Superior temporal gyrus (tissue), 1 donor: ENCODE results near the gene TRIM73.
"Not testable (repeated sequence)": the region's sequence is repeated elsewhere in the genome, so short reads cannot be mapped to it uniquely, and the experiment has no call there.

Source experiments
- DNase-seq: peaks from one replicate; pipeline ENCODE4 v3.0.0-alpha.2; 2016; ENCODE audit errors: extremely low spot score

The TRIM73 gene

GRCh38 chr7:75395329-75395728 is at the start of gene TRIM73:
Gene TRIM73, plus strand, starts transcription at chr7:75395629. Its CDS starts 3,305 bp downstream, at chr7:75398934.
- DNase-seq = not testable (repeated sequence)

DNA sequence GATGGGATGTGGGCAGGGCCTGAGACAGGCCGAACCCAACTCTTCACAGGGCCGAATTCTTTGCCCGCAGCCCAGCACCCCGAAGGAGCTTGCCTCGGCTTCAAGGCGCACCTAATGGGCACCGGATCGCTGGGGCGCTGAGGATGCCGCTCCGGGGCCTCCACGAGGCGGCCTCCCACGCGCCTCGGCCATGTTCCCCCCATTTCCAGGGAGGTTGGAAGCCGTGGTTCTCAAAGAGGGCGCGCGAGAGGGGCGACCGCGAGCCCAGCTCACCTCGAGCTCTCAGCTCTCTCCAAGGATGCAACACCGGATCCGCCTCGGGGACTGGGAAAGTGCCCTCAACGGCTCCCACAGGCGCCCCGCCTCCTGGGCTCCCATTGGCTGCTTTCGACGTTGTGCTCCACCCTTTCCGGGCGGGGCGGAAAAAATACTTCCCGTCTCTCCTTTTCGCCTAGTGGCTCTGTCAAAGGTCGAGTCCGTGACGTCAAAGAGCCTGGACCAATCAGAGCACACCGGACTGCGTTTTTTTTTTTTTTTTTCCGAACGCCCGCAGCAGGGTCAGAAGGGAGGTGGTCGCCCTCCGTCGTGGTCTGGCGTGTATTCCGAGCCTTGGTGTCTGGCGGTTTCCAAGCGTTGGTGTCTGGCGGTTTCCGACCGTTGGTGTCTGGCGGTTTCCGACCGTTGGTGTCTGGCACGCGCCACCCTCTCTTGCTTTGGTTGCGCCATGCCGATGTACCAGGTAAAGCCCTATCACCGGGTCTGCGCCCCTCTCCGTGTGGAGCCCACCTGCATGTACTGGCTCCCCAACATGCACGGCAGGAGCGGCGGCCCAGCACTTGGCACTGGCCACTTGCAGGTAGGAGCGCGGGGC is 36.5 kb upstream of the TRIM73 start:
- DNase-seq = not testable (repeated sequence)

DNA sequence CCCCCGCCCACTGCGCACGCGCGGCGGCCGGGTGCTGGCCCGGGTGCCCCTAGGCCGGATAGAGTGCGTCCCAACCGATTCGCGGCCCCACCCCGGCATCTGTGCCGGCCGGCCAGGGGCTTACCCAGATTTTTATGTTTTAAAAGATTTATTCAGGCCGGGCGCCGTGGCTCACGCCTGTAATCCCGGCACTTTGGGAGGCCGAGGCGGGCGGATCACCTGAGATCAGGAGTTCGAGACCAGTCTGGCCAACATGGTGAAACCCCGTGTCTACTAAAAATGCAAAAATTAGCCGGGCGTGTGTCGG is 35.9 kb upstream of the TRIM73 start:
- not testable (repeated sequence) for DNase-seq

DNA sequence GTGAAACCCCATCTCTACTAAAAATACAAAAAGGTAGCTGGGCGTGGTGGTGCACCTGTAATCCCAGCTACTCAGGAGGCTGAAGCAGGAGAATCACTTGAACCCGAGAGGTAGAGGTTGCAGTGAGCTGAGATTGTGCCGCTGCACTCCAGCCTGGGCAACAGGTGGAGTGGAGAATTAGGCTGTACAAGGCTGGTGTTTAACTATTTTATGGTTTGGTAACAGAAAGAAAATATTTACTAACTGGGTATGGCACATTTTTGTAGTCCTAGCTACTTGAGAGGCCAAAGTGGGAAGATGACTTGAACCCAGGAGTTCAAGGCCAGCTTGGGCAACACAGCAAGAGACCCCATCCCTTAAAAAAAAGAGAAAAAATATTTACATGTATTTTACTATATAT is 31.4 kb upstream of the TRIM73 start:
- not testable (repeated sequence) for DNase-seq

- DNase-seq = not testable (repeated sequence)
These were observed 28.8 kb upstream of the TRIM73 start for GRCh38 chr7:75366643-75367042.

DNA sequence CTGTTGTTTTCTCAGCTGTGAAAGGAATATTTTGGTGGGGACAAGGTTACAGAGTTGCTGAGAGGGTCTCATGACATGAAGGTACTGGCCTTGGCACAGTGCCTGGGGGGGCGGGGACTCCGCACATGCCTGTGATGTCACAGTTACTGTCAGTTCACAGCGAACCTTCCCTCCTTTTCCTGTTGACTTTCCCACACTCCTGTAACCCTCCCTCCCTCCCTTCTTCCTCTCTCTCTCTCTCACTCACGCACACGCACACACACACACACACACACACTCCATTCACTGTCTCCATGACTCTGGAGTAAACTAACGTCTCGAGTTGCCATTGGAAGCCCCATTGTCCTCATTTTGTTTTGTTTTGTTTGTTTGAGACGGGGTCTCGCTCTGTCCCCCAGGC is 28.1 kb upstream of the TRIM73 start:
- not testable (repeated sequence) for DNase-seq

DNA sequence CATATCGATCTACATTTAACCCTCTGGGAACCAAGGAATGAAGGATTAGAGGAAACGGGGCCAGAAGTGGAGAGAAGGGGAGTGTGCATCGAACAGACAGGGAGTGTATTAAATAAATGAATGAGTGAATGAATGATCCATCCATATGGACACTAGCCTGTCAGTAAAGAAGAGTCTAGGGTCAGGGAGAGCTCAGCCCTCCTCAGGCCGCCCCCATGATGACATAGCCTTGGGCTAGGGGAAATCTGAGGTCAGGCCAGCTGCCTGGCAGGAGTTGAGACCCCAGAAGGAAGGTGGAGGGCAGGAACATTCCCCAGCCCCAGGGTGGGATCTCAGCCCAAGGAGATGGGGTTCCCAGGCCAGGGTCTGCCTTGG is 21.3 kb upstream of the TRIM73 start:
- not testable (repeated sequence) for DNase-seq

DNA sequence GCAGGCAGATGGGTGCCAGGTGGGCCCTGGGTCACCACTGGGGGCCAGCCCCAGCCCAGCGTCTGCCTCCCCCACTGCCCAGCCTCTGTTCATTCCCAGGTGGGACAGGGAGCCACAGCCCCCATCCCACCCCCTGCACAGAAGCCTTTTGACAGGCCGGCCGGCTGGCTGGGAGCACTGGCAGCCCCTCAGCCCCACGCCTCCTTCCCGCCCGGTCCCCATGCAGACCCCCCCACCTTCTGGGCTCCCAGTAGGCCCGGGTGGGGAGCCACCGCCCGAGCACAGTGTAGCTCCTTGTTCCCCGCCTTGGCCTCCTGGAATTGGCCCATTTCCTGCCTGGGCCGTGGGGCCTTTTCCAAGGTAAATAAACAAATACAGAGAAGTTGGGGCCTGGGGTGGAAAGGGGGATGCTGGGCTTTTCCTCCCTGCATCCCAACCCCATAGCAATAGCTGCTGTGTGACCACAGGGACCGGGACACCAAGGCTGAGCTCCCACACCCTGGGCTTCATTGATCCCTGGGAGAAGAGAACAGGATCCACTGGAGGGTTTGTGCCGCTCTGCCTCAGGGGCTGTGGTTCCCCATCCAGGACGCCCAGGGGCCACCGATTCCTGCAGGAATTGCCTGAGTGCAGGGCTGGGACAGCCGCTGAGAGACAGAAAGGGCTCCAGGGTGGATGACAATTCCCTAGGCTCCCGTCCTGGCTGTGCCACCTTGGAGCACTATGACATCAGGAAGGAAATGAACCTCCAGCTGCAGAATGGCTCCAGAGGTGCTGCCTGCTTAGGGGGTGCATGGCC is 20.7 kb upstream of the TRIM73 start:
- not testable (repeated sequence) for DNase-seq

- not testable (repeated sequence) for DNase-seq
These were observed 2.2 kb upstream of the TRIM73 start for GRCh38 chr7:75393194-75393593.

- DNase-seq = not testable (repeated sequence)
These were observed 2.4 kb downstream of the TRIM73 start for GRCh38 chr7:75397865-75398264.

DNA sequence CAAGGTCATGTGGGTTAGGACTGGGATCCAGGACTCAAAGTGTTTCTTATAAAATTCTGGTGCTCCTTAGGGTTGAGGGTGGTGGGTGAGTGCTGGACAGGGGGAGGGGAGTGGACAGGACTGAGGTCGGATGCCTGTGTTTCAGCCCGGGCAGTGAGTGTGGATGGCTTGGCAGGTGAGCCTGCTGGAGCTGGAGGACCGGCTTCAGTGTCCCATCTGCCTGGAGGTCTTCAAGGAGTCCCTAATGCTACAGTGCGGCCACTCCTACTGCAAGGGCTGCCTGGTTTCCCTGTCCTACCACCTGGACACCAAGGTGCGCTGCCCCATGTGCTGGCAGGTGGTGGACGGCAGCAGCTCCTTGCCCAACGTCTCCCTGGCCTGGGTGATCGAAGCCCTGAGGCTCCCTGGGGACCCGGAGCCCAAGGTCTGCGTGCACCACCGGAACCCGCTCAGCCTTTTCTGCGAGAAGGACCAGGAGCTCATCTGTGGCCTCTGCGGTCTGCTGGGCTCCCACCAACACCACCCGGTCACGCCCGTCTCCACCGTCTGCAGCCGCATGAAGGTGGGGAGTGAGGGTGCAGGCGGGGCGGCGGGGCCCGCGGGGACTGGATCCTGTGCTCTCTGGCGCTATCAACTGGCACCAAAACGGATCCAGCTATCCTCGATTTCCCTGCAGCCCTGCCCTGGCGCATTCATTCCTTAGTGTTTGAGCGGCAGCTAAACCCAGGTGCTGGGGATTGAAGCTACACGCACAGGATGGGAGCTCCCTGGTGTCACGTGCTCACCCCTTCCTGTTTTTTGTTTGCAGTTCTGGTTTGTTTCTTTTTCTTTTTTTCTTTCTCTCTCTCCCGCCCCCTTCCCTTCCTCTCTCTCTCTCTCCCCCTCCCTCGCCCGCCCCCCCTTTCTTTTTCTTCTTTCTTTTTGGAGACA is 3.6 kb downstream of the TRIM73 start:
- not testable (repeated sequence) for DNase-seq

DNA sequence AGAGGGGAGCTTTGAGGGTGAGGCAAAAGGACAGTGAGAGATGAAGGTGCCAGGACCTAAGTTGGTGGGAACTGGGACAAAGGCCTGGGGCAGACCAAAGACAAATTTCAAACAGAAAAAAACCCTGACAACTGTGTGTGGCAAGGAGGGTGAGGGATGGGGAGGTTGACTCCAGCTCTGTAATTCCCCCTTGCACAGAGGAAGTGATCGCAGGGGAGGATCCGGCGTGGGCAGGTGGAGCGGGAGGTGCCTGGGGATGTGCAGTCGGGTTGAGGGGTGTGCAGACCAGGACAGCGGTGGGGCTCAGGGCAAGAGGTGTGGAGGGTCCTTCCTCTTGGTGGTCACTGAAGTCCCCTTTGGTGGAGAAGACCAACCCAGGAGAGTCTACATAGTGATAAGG is 5.1 kb downstream of the TRIM73 start:
- DNase-seq = not testable (repeated sequence)

GRCh38 chr7:75403455-75404443 is 8.3 kb downstream of the TRIM73 start:
- DNase-seq = not testable (repeated sequence)

DNA sequence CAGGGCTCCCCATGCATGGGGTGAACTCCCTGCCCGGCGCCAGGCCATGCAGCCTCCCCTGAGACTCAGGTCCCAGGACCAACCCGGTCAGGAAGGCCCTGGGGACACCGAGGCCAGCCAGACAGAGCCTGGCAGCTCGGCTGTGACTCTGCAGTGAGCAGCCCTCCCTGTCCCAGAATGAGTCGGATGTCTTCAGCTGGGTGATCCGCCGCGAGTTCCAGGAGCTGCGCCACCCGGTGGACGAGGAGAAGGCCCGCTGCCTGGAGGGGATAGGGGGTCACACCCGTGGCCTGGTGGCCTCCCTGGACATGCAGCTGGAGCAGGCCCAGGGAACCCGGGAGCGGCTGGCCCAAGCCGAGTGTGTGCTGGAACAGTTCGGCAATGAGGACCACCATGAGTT is 9.2 kb downstream of the TRIM73 start:
- not testable (repeated sequence) for DNase-seq

- not testable (repeated sequence) for DNase-seq
These were observed 14.7 kb downstream of the TRIM73 start for GRCh38 chr7:75409880-75410822.

- DNase-seq = not testable (repeated sequence)
These were observed 15.4 kb downstream of the TRIM73 start for GRCh38 chr7:75410823-75411173.

DNA sequence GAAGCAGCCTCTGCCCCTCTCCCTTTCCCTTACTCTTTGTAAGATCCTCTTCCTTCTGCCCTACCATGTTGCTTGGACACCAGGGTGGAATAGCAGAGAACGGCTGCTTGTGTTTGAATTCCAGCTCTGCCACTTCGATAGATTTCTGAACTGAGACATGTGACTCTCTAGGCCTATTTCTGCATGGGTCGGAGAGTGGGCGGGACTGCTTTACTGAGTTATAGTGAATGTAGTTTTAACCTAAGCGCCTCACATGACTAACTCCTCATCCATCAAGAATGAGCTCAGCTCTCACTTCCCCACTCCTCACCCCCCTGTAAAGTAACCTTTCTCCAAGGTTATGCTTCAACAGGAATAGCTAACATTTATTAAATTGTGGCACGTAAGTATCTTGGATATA is 18.8 kb downstream of the TRIM73 start:
- not testable (repeated sequence) for DNase-seq

- DNase-seq = not testable (repeated sequence)
These were observed 19.4 kb downstream of the TRIM73 start for GRCh38 chr7:75414708-75415427.

GRCh38 chr7:75415428-75415817 is 20.0 kb downstream of the TRIM73 start:
- not testable (repeated sequence) for DNase-seq
